Lung (tissue), 12 donors: ENCODE measurements around the gene LSMEM2. TPM values are rescaled to one million over a fixed set of nuclear protein-coding genes. Genes with fewer than 3 reads are reported as not detected.

ENCODE experiments used
- ATAC-seq: fragments of 200-7000 bp; cut with Tn5 transposase; one replicate; pipeline ENCODE4 v1.9.1; 2020; ENCODE audit warnings: moderate number of reproducible peaks; ENCODE audit not compliant: insufficient read depth, low FRiP score
- DNase-seq, 3 donors: peaks; one replicate each; pipeline ENCODE4 v3.0.0-alpha.2; 2013 to 2017
- H3K27ac ChIP-seq, 2 donors: one replicate each; pipeline ENCODE4 v1.5.1; 2013; ENCODE audit warnings: mild to moderate bottlenecking in 2 of 2, moderate library complexity in 2 of 2, control low read depth in 1 of 2, inconsistent platforms in 1 of 2, low read depth in 1 of 2, low read length in 1 of 2
- H3K27me3 ChIP-seq, 3 donors: one replicate each; pipeline ENCODE4 v1.5.1; 2013; ENCODE audit warnings: low read length in 2 of 3; ENCODE audit not compliant: control insufficient read depth in 3 of 3, insufficient read depth in 3 of 3
- H3K36me3 ChIP-seq, 4 donors: one replicate each; pipeline ENCODE4 v1.5.1; 2013; ENCODE audit warnings: low read length in 4 of 4, mild to moderate bottlenecking in 1 of 4, moderate library complexity in 1 of 4; ENCODE audit not compliant: control insufficient read depth in 4 of 4, insufficient read depth in 4 of 4
- H3K4me1 ChIP-seq, 5 donors: one replicate each; pipeline ENCODE4 v1.5.1; 2013; ENCODE audit warnings: low read length in 5 of 5, mild to moderate bottlenecking in 2 of 5, moderate library complexity in 1 of 5; ENCODE audit not compliant: control insufficient read depth in 5 of 5, insufficient read depth in 5 of 5
- H3K4me3 ChIP-seq: one replicate; pipeline ENCODE4 v1.5.1; 2013; ENCODE audit warnings: mild to moderate bottlenecking, control low read depth, moderate library complexity
- H3K9ac ChIP-seq, 2 donors: one replicate each; pipeline ENCODE4 v1.5.1; 2013; ENCODE audit warnings: low read length in 2 of 2, control low read depth in 1 of 2; ENCODE audit not compliant: insufficient read depth in 1 of 2
- H3K9me3 ChIP-seq, 4 donors: one replicate each; pipeline ENCODE4 v1.5.1; 2013; ENCODE audit warnings: low read length in 3 of 4, mild to moderate bottlenecking in 1 of 4, moderate library complexity in 1 of 4; ENCODE audit not compliant: control insufficient read depth in 4 of 4, insufficient read depth in 3 of 4
- WGBS, 2 donors: extraction: QIAGEN DNeasy Blood & Tissue Kit; methylation state at CpG; one replicate each; pipeline ENCODE4 v1.1.7; 2013; 5-methylcytosine and 5-hydroxymethylcytosine counted together
- polyA plus RNA-seq, 2 donors: library from polyadenylated mRNA; stranded (reverse); fragments of 200-250 nt; gene quantifications; one replicate each; pipeline ENCODE4 v1.2.1, GENCODE V29; 2013
- total RNA-seq, 2 donors: library from RNA; depleted of rRNA in 1 of 2; stranded (reverse); fragments of >200 nt in 1 of 2; gene quantifications; one replicate each; pipeline ENCODE4 v1.2.1, GENCODE V29; 2014 to 2021
- TF ChIP-seq, protein P1 (sequence below): IDR thresholded peaks from 2 replicates; pipeline ENCODE4 v1.5.1; 2012; ENCODE audit warnings: mild to moderate bottlenecking; ENCODE audit errors: control extremely low read depth, extremely low read depth
- donor health status: control.
- donor health status: control.
- donor health status: Bipolar disorder and iron deficiency.
- donor health status: healthy.
- donor health status: DM: yes; HTN: yes; CAD: no.

Gene LSMEM2
- total and polyA plus RNA-seq, 4 donors: 0.10 to 0.49 (median 0.12) TPM; not detected in 1

- Histone ChIP-seq H3K4me1 (peaks cover 2 to 23% (median 9%) of the 10 kb centered on the region in 5 donors), H3K4me3 (peak within 1 kb of the TSS; percentile 86), H3K9me3 (no peaks in the 10 kb centered on the region), H3K27ac (peak within 1 kb of the TSS; percentile 82 to 89), H3K27me3 (no peaks in the 10 kb centered on the region), H3K36me3 (peaks cover 27 to 46% (median 32%) of the 10 kb centered on the region in 4 donors), H3K9ac (peak within 1 kb of the TSS; percentile 57 to 62)
- TF ChIP-seq, protein P1, sequence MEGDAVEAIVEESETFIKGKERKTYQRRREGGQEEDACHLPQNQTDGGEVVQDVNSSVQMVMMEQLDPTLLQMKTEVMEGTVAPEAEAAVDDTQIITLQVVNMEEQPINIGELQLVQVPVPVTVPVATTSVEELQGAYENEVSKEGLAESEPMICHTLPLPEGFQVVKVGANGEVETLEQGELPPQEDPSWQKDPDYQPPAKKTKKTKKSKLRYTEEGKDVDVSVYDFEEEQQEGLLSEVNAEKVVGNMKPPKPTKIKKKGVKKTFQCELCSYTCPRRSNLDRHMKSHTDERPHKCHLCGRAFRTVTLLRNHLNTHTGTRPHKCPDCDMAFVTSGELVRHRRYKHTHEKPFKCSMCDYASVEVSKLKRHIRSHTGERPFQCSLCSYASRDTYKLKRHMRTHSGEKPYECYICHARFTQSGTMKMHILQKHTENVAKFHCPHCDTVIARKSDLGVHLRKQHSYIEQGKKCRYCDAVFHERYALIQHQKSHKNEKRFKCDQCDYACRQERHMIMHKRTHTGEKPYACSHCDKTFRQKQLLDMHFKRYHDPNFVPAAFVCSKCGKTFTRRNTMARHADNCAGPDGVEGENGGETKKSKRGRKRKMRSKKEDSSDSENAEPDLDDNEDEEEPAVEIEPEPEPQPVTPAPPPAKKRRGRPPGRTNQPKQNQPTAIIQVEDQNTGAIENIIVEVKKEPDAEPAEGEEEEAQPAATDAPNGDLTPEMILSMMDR: no peak
- ATAC-seq (peak; percentile 90), DNase-seq (peak; percentile 96 to 98 (median 98))
- WGBS, 2 donors: 2 to 3% methylated on average over 55 of the region's 55 CpGs
These were observed 49.2 kb downstream of the LSMEM2 start, which contains the start of gene TUSC2 for GRCh38 chr3:50327943-50328691. TSS of gene TUSC2 (minus strand) at chr3:50328223. CDS start at chr3:50328099, 124 bp downstream.

DNA sequence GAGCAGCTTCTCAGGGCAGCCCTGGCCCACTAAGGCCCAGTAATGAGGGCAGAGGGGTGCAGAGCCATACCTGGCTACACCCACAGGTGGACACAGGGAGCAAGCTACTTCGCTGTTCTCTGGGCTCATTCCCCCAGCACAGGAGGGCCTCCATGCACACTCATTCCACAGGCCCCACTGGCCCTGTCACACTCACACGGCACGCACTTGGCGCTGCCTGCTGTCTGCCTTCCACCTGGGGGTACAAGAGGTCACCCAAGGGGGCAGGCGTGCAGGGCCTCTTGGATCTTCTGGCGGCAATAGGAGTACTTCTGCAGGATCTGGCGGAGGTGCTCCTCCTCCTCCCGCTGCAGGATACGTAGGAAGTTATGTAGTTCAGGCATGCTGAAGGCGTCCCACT lies 51.4 kb downstream of the LSMEM2 start:
- Histone ChIP-seq H3K27ac (no peak overlapping the region), H3K4me1 (peaks cover 2 to 22% (median 11%) of the 10 kb centered on the region in 5 donors), H3K4me3 (no peak overlapping the region), H3K27me3 (no peaks in the 10 kb centered on the region), H3K9ac (no peak overlapping the region), H3K36me3 (peaks cover 27 to 44% (median 35%) of the 10 kb centered on the region in 4 donors), H3K9me3 (no peaks in the 10 kb centered on the region)
- TF ChIP-seq, protein P1: no peak
- WGBS, 2 donors: 94 to 96% methylated on average over 10 of the region's 10 CpGs
- no peak for ATAC-seq
- no peak for DNase-seq

GRCh38 chr3:50331364-50331907 lies 52.5 kb downstream of the LSMEM2 start:
- H3K27me3 ChIP-seq: no peaks in the 10 kb centered on the region
- peaks cover 27 to 38% (median 32%) of the 10 kb centered on the region in 4 donors for H3K36me3 ChIP-seq
- no peak overlapping the region for H3K9ac ChIP-seq
- no peak overlapping the region for H3K27ac ChIP-seq
- no peaks in the 10 kb centered on the region for H3K9me3 ChIP-seq
- no peak for DNase-seq
- H3K4me3 ChIP-seq: no peak overlapping the region
- peaks cover 7 to 29% (median 16%) of the 10 kb centered on the region in 5 donors for H3K4me1 ChIP-seq
- WGBS, 2 donors: 96 to 97% methylated on average over 19 of the region's 19 CpGs
- TF ChIP-seq, protein P1: no peak
- ATAC-seq: no peak
